HG03571 (cell line): ENCODE measurements around the gene ICOS.
"Not testable (repeated sequence)": the region's sequence is repeated elsewhere in the genome, so short reads cannot be mapped to it uniquely, and the experiment has no call there.

ENCODE experiments used
- ATAC-seq: cut with Tn5 transposase; IDR thresholded peaks from one replicate; pipeline ENCODE4 v1.9.1; 2021; ENCODE audit not compliant: unreplicated experiment

ICOS gene

GRCh38 chr2:203916756-203917155, 19.8 kb upstream of the ICOS start:
- ATAC-seq: no peak

- ATAC-seq: no peak
Measured at GRCh38 chr2:203918264-203918663, 18.3 kb upstream of the ICOS start.

GRCh38 chr2:203918839-203919238, 17.7 kb upstream of the ICOS start:
- ATAC-seq: no peak

GRCh38 chr2:203925512-203926158, 10.9 kb upstream of the ICOS start:
- no peak for ATAC-seq

- no peak for ATAC-seq
Measured at GRCh38 chr2:203928849-203929248, 7.7 kb upstream of the ICOS start.

GRCh38 chr2:203931262-203931661, 5.3 kb upstream of the ICOS start:
- ATAC-seq: not testable (repeated sequence)

- no peak for ATAC-seq
Measured at GRCh38 chr2:203934041-203934492, 2.5 kb upstream of the ICOS start.

GRCh38 chr2:203934711-203935438, 1.7 kb upstream of the ICOS start:
- no peak for ATAC-seq

- ATAC-seq: no peak
Measured at GRCh38 chr2:203935568-203935967, 995 bp upstream of the ICOS start.

GRCh38 chr2:203936949-203937348, 386 bp downstream of the ICOS start:
- no peak for ATAC-seq

GRCh38 chr2:203937788-203938187, 1.2 kb downstream of the ICOS start:
- no peak for ATAC-seq

- no peak for ATAC-seq
Measured at GRCh38 chr2:203940039-203940438, 3.5 kb downstream of the ICOS start.

GRCh38 chr2:203943493-203944382, 7.2 kb downstream of the ICOS start:
- ATAC-seq: not testable (repeated sequence)

GRCh38 chr2:203948733-203949132, 12.2 kb downstream of the ICOS start:
- ATAC-seq: no peak

GRCh38 chr2:203949228-203949627, 12.7 kb downstream of the ICOS start:
- ATAC-seq: no peak

GRCh38 chr2:203951366-203951902, 14.9 kb downstream of the ICOS start:
- ATAC-seq: no peak

- no peak for ATAC-seq
Measured at GRCh38 chr2:203959265-203959664, 22.7 kb downstream of the ICOS start.

- no peak for ATAC-seq
Measured at GRCh38 chr2:203959672-203960071, 23.1 kb downstream of the ICOS start.

GRCh38 chr2:203960811-203961210, 24.2 kb downstream of the ICOS start:
- no peak for ATAC-seq

GRCh38 chr2:203965190-203965589, 28.6 kb downstream of the ICOS start:
- not testable (repeated sequence) for ATAC-seq

- no peak for ATAC-seq
Measured at GRCh38 chr2:203971251-203971650, 34.7 kb downstream of the ICOS start.
